Gastroesophageal sphincter (tissue), 3 donors: ENCODE results near the gene RFLNA.

Experiments used
- CTCF ChIP-seq, 4 experiments: fragments of 200-600 bp in 2 of 4; fragments of 450-650 bp in 2 of 4; sonication (generic) in 1 of 4; IDR thresholded peaks; one replicate each; pipeline ENCODE4 v1.5.1; 2017 to 2019; ENCODE audit warnings: antibody characterized with exemption in 4 of 4, mild to moderate bottlenecking in 2 of 4, moderate library complexity in 2 of 4
- EP300 ChIP-seq: sonication (generic); formaldehyde crosslinking; IDR thresholded peaks from one replicate; pipeline ENCODE4 v1.6.1; 2017; ENCODE audit warnings: antibody characterized with exemption, mild to moderate bottlenecking
- POLR2A ChIP-seq, 2 donors: fragments of 450-650 bp; IDR thresholded peaks; one replicate each; pipeline ENCODE4 v1.6.1; 2017; ENCODE audit warnings: antibody characterized with exemption in 2 of 2, mild to moderate bottlenecking in 2 of 2, moderate library complexity in 1 of 2
- POLR2AphosphoS5 ChIP-seq: sonication (generic); formaldehyde crosslinking; IDR thresholded peaks from one replicate; pipeline ENCODE4 v1.6.1; 2017; ENCODE audit warnings: antibody characterized with exemption

GRCh38 chr12:124252964-124253363 is 41.9 kb upstream of the RFLNA start:
- TF ChIP-seq POLR2A (IDR thresholded peaks at IDR 0.05): no peak
- no peak for TF ChIP-seq CTCF (IDR thresholded peaks at IDR 0.05)
- TF ChIP-seq EP300: no peak
- TF ChIP-seq POLR2AphosphoS5: no peak
